ENCODE data around the gene CYTH1.

Gene CYTH1

DNA sequence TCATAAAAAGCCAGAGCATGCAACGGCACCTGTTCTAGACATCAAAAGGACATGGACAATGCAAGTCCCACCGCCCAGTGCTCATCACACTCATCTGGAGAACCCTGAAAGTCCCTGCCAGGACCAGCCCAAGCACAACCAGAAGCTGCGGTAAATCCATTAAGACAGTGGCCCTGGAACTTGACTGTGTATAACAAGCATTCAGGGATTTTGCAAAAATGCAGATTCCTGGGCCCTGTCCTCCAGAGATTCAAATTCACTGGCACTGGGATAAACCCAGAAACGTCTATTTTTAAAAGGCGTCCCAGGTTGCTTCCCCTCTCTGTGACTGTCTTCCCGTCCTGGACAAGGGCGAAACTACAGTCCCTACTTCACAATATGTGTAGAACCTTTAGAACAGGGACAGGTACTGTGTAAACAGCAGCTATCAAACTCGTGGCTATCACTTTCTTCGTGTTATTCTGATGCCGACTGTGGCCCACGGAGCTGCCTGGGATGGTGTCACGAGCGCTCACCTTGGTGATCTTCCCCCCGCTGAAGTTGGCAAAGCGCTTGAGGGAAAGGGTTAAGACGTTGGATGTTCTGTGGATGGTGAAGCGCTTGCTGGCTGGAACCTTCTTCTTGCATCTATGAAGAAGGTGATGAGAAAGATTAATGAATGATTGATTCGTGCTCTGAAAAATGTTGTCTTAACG is 36.2 kb upstream of the CYTH1 start:
- H3K36me3 Mint-ChIP-seq: peaks cover 21% of the 10 kb centered on the region
- H3K4me1 Mint-ChIP-seq: peaks cover 48% of the 10 kb centered on the region
- peak overlapping the region; percentile 84 for H3K27ac Mint-ChIP-seq
- no peaks in the 10 kb centered on the region for H3K27me3 Mint-ChIP-seq
- H3K9me3 Mint-ChIP-seq: no peaks in the 10 kb centered on the region
- H3K4me3 Mint-ChIP-seq: peak overlapping the region; percentile 62

- Mint-ChIP-seq H3K36me3 (peaks cover 19% of the 10 kb centered on the region), H3K27ac (peak overlapping the region; percentile 56), H3K27me3 (no peaks in the 10 kb centered on the region), H3K9me3 (no peaks in the 10 kb centered on the region), H3K4me3 (peak overlapping the region; percentile 2), H3K4me1 (peaks cover 47% of the 10 kb centered on the region)
These were observed 35.0 kb upstream of the CYTH1 start for GRCh38 chr17:78817123-78817522.

DNA sequence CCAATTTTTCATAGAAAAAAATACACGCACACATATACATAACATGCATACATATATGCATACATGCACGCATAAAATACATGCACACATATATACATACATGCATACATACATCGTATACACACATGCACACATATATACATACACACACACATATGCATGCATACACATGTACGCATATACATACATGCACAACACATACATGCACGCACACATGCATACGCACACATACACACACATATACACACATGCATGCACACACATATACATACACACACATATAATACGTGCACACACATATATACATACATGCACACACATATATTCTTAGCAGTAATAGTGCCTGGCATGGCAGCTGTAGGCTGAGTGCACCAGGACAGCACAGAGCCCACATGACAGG is 33.6 kb upstream of the CYTH1 start:
- no peak overlapping the region for H3K4me3 Mint-ChIP-seq
- no peaks in the 10 kb centered on the region for H3K27me3 Mint-ChIP-seq
- H3K27ac Mint-ChIP-seq: no peak overlapping the region
- H3K9me3 Mint-ChIP-seq: no peaks in the 10 kb centered on the region
- peaks cover 43% of the 10 kb centered on the region for H3K4me1 Mint-ChIP-seq
- peaks cover 16% of the 10 kb centered on the region for H3K36me3 Mint-ChIP-seq

GRCh38 chr17:78812855-78813254 is 30.8 kb upstream of the CYTH1 start:
- no peaks in the 10 kb centered on the region for H3K27me3 Mint-ChIP-seq
- H3K4me1 Mint-ChIP-seq: peaks cover 19% of the 10 kb centered on the region
- peaks cover 10% of the 10 kb centered on the region for H3K36me3 Mint-ChIP-seq
- H3K4me3 Mint-ChIP-seq: no peak overlapping the region
- no peaks in the 10 kb centered on the region for H3K9me3 Mint-ChIP-seq
- no peak overlapping the region for H3K27ac Mint-ChIP-seq

GRCh38 chr17:78808163-78808562 is 26.1 kb upstream of the CYTH1 start:
- no peaks in the 10 kb centered on the region for H3K27me3 Mint-ChIP-seq
- H3K27ac Mint-ChIP-seq: no peak overlapping the region
- no peaks in the 10 kb centered on the region for H3K9me3 Mint-ChIP-seq
- peaks cover 15% of the 10 kb centered on the region for H3K36me3 Mint-ChIP-seq
- H3K4me1 Mint-ChIP-seq: peaks cover 31% of the 10 kb centered on the region
- H3K4me3 Mint-ChIP-seq: no peak overlapping the region

DNA sequence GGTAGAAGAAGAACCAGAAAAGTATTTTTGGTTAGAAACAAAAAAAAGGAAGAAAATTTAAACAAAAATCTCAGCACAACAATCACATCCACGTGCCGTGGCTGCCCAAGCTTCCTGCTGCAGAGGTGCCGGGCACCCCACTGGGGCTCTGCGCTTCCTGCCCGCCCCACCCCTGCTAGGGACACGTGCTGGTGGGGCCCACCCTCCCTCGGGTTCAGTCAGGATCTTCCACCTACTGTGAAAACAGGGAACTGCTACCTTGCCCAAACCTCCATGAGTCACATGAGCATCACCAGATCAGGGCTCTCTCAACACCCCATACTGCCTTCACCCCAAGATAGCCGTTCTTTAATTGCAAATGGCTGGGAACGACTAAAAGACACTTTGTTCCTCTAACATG is 24.4 kb upstream of the CYTH1 start:
- Mint-ChIP-seq H3K4me3 (peak overlapping the region; percentile 23), H3K27me3 (no peaks in the 10 kb centered on the region), H3K9me3 (no peaks in the 10 kb centered on the region), H3K27ac (peak overlapping the region; percentile 72), H3K36me3 (peaks cover 18% of the 10 kb centered on the region), H3K4me1 (peaks cover 41% of the 10 kb centered on the region)

GRCh38 chr17:78805301-78805700 is 23.2 kb upstream of the CYTH1 start:
- Mint-ChIP-seq H3K27ac (peak overlapping the region; percentile 19), H3K4me1 (peaks cover 49% of the 10 kb centered on the region), H3K36me3 (peaks cover 14% of the 10 kb centered on the region), H3K4me3 (no peak overlapping the region), H3K27me3 (no peaks in the 10 kb centered on the region), H3K9me3 (no peaks in the 10 kb centered on the region)

- Mint-ChIP-seq H3K27ac (peak overlapping the region; percentile 19), H3K4me1 (peaks cover 54% of the 10 kb centered on the region), H3K27me3 (no peaks in the 10 kb centered on the region), H3K36me3 (peaks cover 16% of the 10 kb centered on the region), H3K9me3 (no peaks in the 10 kb centered on the region), H3K4me3 (no peak overlapping the region)
These were observed 22.7 kb upstream of the CYTH1 start for GRCh38 chr17:78804777-78805176.

- Mint-ChIP-seq H3K27me3 (no peaks in the 10 kb centered on the region), H3K4me3 (peak overlapping the region; percentile 19), H3K4me1 (peaks cover 68% of the 10 kb centered on the region), H3K9me3 (no peaks in the 10 kb centered on the region), H3K36me3 (peaks cover 23% of the 10 kb centered on the region), H3K27ac (peak overlapping the region; percentile 38)
These were observed 21.2 kb upstream of the CYTH1 start for GRCh38 chr17:78803186-78803845.

- Mint-ChIP-seq H3K27ac (no peak overlapping the region), H3K9me3 (no peaks in the 10 kb centered on the region), H3K4me3 (no peak overlapping the region), H3K4me1 (peaks cover 74% of the 10 kb centered on the region), H3K36me3 (peaks cover 28% of the 10 kb centered on the region), H3K27me3 (no peaks in the 10 kb centered on the region)
These were observed 20.4 kb upstream of the CYTH1 start for GRCh38 chr17:78802459-78802858.

DNA sequence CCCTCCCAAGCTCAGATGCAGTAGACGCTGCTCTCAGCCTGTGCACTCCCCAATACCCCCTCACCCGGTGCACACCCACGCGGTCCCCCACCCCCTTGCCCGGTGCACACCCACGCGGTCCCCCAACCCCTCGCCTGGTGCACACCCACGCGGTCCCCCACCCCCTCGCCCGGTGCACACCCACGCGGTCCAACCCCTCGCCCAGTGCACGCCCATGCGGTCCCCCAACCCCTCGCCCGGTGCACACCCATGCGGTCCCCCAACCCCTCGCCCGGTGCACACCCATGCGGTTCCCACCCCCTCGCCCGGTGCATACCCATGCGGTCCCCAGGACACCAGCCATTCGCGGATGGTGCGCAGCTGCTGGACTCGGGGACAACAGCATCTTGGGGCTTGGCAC is 19.9 kb upstream of the CYTH1 start:
- Mint-ChIP-seq H3K36me3 (peaks cover 28% of the 10 kb centered on the region), H3K9me3 (no peaks in the 10 kb centered on the region), H3K4me3 (no peak overlapping the region), H3K27me3 (no peaks in the 10 kb centered on the region), H3K4me1 (peaks cover 75% of the 10 kb centered on the region), H3K27ac (no peak overlapping the region)

- H3K36me3 Mint-ChIP-seq: peaks cover 24% of the 10 kb centered on the region
- H3K27ac Mint-ChIP-seq: peak overlapping the region; percentile 92
- H3K4me1 Mint-ChIP-seq: peaks cover 70% of the 10 kb centered on the region
- no peak overlapping the region for H3K4me3 Mint-ChIP-seq
- H3K9me3 Mint-ChIP-seq: no peaks in the 10 kb centered on the region
- no peaks in the 10 kb centered on the region for H3K27me3 Mint-ChIP-seq
These were observed 18.3 kb upstream of the CYTH1 start for GRCh38 chr17:78800132-78800931.

GRCh38 chr17:78798695-78799559 is 16.9 kb upstream of the CYTH1 start:
- H3K27me3 Mint-ChIP-seq: no peaks in the 10 kb centered on the region
- H3K4me3 Mint-ChIP-seq: peak overlapping the region; percentile 46
- H3K27ac Mint-ChIP-seq: peak overlapping the region; percentile 91
- H3K4me1 Mint-ChIP-seq: peaks cover 74% of the 10 kb centered on the region
- peaks cover 30% of the 10 kb centered on the region for H3K36me3 Mint-ChIP-seq
- no peaks in the 10 kb centered on the region for H3K9me3 Mint-ChIP-seq

DNA sequence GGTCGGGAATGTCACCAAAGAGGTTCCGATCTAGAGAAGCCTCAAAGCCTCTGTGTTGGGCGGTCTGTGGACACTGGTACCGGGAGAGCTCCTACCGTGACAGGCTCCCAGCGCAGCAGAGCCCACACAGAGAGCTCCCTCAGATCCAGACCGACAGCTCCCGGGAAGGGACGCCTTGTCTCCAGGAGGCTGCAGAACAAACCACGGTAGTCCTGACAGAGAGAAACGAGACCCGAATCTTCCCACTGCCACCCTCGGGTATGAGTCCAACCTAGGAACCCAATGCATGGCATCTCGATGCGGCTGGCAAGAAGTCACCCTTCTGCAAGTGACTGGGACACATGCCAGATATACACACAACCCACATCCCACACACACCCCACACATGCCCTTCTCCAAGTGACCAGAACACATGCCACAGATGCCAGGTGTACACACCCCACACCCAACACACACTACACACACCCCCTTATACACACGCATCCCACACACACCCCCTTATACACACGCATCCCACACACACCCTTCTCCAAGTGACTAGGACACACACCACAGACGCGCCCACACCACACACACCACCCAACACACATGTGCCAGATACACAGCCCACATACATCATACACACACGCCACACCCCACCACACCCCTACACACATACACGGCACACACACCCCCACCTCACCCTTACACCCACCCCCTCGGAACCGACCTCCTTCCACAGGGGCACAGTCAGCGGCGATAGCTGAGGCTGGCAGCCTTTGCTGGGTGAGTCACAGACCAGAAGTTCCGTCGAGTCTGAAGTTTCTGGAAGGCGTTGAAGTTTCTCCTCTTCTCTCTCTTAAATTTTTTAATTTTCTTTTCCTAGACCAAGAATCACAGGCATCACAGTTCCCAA is 15.9 kb upstream of the CYTH1 start:
- Mint-ChIP-seq H3K27ac (peak overlapping the region; percentile 91), H3K4me1 (peaks cover 72% of the 10 kb centered on the region), H3K36me3 (peaks cover 34% of the 10 kb centered on the region), H3K27me3 (no peaks in the 10 kb centered on the region), H3K4me3 (no peak overlapping the region), H3K9me3 (no peaks in the 10 kb centered on the region)
